SK-N-SH (cell line): ENCODE data around the gene CHRNB2.

Experiments used
- FOXM1 ChIP-seq: IDR thresholded peaks from 2 replicates; pipeline ENCODE4 v1.4.0; 2012; ENCODE audit warnings: low read depth, mild to moderate bottlenecking
- GABPA ChIP-seq: IDR thresholded peaks from 2 replicates; pipeline ENCODE4 v1.4.0; 2012; ENCODE audit warnings: low read depth, mild to moderate bottlenecking
- GATA2 ChIP-seq: sonication (generic); formaldehyde crosslinking; IDR thresholded peaks from 2 replicates; pipeline ENCODE4 v1.5.0; 2020; ENCODE audit warnings: mild to moderate bottlenecking, missing genetic modification reagents
- JUND ChIP-seq: IDR thresholded peaks from 2 replicates; pipeline ENCODE4 v1.4.0; 2012
- MAX ChIP-seq: IDR thresholded peaks from 2 replicates; pipeline ENCODE4 v1.4.0; 2012; ENCODE audit warnings: low read depth
- NFIC ChIP-seq: IDR thresholded peaks from 2 replicates; pipeline ENCODE4 v1.4.0; 2012; ENCODE audit warnings: borderline replicate concordance
- NRF1 ChIP-seq: IDR thresholded peaks from 2 replicates; pipeline ENCODE4 v1.6.1; 2012; ENCODE audit warnings: low read depth, mild to moderate bottlenecking, low read length
- RAD21 ChIP-seq: IDR thresholded peaks from 2 replicates; pipeline ENCODE4 v1.6.1; 2012; ENCODE audit warnings: mild to moderate bottlenecking, low read length
- TAF1 ChIP-seq: IDR thresholded peaks from 2 replicates; pipeline ENCODE4 v1.6.1; 2012; ENCODE audit warnings: low read depth, mild to moderate bottlenecking, low read length, moderate library complexity, borderline replicate concordance
- TF ChIP-seq, protein P1 (sequence below): fragments of 200-600 bp; sonication (generic); IDR thresholded peaks from 2 replicates; pipeline ENCODE4 v1.6.1; 2017; ENCODE audit warnings: antibody characterized with exemption, mild to moderate bottlenecking, moderate library complexity

- TF ChIP-seq GATA2 (CRISPR knock-in tag) (no peak), NRF1 (no peak), JUND (no peak), NFIC (no peak), FOXM1 (no peak), RAD21 (peak; percentile 71), TAF1 (no peak), MAX (no peak), GABPA (no peak)
- TF ChIP-seq, protein P1, sequence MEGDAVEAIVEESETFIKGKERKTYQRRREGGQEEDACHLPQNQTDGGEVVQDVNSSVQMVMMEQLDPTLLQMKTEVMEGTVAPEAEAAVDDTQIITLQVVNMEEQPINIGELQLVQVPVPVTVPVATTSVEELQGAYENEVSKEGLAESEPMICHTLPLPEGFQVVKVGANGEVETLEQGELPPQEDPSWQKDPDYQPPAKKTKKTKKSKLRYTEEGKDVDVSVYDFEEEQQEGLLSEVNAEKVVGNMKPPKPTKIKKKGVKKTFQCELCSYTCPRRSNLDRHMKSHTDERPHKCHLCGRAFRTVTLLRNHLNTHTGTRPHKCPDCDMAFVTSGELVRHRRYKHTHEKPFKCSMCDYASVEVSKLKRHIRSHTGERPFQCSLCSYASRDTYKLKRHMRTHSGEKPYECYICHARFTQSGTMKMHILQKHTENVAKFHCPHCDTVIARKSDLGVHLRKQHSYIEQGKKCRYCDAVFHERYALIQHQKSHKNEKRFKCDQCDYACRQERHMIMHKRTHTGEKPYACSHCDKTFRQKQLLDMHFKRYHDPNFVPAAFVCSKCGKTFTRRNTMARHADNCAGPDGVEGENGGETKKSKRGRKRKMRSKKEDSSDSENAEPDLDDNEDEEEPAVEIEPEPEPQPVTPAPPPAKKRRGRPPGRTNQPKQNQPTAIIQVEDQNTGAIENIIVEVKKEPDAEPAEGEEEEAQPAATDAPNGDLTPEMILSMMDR: peak; percentile 50
These were observed 33.4 kb upstream of the CHRNB2 start for GRCh38 chr1:154533952-154534844.
